HG03460 (cell line): ENCODE data around the gene PZP.
"Not testable (repeated sequence)": the region's sequence is repeated elsewhere in the genome, so short reads cannot be mapped to it uniquely, and the experiment has no call there.

Experiments
- ATAC-seq: cut with Tn5 transposase; IDR thresholded peaks from one replicate; pipeline ENCODE4 v1.9.1; 2021; ENCODE audit not compliant: unreplicated experiment

PZP gene

GRCh38 chr12:9184276-9184675 lies 23.9 kb downstream of the PZP start:
- no peak for ATAC-seq

DNA sequence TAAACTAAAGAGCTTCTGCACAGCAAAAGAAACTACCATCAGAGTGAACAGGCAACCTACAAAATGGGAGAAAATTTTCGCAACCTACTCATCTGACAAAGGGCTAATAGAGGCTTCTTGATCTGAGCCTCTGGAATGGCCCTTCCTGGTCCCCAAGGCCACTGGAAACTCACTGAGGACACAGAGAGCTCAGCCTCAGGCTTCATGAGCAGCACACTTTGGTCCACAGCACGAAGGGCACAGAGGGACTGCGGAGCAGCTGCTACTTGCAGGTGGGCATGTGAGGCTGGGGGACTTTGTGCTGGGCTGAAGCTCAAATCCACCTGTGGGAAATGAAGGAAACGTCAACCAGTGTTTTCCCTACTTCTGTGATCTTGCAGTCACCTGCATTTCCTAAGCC lies 27.4 kb downstream of the PZP start:
- no peak for ATAC-seq

GRCh38 chr12:9179781-9180180 lies 28.4 kb downstream of the PZP start:
- no peak for ATAC-seq

DNA sequence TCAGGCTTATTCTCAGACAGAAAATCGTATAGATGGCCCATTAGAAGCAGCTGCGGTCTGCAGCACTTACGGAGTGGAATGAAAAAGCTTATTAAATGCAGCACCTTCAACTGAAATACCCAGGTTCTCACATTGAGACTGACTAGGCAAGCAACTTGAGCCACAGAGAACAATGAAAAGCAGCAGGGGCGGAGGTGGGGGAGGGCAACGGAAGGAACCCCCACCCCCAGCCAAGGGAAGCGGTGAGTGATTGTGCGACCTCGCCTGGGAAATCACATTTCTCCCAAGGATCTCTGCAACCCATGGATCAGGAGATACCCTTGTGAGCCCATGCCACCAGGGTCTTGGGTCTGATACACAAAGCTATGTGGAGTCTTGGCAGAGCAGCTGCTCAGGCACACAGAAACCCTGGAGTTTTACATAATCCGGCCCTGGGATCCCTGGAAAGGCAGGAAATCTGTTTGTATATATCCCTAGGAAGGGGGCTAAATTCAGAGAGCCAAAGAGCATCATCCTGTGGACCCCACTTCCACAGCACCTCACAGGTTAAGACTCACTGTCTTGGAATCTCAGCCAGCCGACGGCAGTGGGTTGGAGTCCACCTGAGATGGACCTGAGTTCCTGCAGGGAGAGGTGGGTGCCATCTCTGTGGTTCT lies 38.1 kb downstream of the PZP start:
- no peak for ATAC-seq

DNA sequence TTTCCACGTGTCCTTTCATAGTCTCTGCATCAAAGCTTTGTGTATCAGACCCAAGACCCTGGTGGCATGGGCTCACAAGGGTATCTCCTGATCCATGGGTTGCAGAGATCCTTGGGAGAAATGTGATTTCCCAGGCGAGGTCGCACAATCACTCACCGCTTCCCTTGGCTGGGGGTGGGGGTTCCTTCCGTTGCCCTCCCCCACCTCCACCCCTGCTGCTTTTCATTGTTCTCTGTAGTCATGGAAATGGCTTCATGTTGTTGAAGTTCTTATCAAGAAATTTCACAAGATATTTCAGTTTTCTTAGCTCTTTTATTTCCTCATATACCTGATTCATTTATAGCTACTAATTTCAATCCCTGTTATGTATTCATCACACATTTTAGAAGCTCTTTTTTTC lies 40.9 kb downstream of the PZP start:
- ATAC-seq = not testable (repeated sequence)

GRCh38 chr12:9163392-9163791 lies 44.8 kb downstream of the PZP start:
- no peak for ATAC-seq

GRCh38 chr12:9156119-9156518 lies 52.1 kb downstream of the PZP start:
- ATAC-seq = no peak

- ATAC-seq = no peak
Observed at GRCh38 chr12:9149372-9149771, 58.8 kb downstream of the PZP start.

DNA sequence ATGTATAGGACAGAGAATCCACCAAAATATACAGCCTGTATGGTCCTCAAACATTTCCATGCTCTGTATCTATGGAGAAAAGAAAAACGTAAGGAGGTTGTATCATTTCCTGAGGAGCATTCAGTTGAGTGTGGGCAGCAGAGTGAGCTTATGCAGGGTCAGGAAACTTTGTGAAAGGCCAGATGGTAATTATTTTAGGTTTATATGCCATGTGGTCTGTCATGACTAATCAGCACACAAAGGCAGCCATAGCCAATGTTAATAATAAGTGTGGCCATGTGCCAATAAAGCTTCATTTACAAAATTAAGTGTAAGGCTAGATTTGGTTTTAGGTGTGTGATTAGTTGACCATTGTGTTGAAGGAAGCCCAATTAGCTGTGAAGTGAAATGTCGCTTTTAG lies 59.3 kb downstream of the PZP start:
- no peak for ATAC-seq

DNA sequence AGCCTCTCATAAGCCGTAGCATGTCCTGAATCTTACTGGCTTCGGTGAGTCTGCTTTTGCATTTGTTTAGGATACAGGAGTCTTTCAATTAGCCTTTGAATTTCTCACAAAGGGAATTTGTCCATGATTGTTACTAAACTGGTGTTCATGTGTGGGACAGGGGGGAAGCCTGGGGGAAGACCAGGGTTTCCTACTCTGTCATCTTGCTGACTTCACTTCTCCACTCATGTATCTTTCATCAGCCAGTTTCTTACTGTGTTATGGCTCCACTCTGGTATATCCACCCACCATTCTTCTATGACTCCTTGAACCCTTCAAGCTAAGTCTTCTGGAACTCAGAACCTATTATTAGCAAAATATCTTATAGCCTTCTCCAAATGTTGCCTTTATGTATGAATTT lies 60.7 kb downstream of the PZP start:
- ATAC-seq = no peak

GRCh38 chr12:9144730-9145106 lies 63.5 kb downstream of the PZP start:
- ATAC-seq = no peak

DNA sequence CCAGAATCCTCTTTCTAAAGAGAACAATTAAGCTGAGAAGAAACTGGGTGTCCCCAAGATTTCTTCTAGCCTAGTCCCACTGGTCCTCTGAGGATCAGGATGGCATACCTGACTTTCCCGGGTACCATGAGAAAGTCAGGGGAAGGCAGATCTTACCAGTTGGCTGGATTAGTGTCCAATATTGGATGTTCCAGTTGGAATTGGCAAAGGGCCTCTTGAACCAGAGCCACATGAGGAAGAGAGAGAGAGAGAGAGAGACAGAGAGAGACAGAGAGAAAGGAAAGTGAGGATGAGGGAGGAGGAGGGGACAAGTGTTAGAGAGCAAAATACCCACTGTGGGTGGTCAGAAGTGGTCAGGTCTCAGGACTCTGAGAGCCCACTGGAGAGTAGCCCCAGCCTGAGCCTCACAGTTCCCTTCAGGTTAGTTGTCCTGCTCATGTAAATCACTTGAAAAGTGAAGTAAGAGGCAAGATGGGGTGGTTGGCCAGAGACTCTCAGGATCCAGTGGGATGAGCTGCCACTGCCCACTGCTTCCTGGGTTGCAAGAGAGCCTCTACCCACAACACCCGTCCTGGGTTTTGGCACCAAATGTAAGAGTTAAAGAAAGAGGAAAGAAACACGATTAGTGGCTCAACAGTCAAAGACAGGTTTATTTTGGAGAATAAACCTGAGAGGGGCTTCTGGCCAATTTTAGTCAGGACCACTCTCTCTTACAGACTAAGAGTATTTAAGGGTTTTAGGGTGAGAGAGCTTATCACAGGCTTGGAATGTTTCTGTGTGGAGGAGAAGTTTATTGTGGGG lies 64.1 kb downstream of the PZP start:
- no peak for ATAC-seq

- no peak for ATAC-seq
Observed at GRCh38 chr12:9143137-9143536, 65.1 kb downstream of the PZP start.

GRCh38 chr12:9139588-9140290 lies 68.5 kb downstream of the PZP start:
- ATAC-seq = not testable (repeated sequence)

DNA sequence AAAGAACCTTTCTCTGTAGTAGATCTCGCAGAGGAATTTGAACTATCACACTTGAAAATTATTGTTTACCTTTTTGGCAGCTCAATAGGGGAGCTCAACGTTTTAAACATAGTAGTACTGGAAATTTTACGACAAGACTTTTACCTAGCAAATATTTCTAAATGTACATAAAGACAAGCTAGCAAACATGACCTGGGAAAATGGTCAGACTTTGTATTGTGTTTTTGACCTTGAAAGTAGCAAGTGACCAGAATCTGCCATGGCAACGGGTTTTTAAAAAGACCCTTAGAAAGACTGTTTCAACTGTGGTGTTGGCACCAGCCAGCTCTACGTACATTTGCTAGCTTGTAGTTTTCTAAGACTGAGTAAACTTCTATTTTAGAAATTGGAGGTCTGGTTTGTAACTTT lies 72.3 kb downstream of the PZP start:
- no peak for ATAC-seq

DNA sequence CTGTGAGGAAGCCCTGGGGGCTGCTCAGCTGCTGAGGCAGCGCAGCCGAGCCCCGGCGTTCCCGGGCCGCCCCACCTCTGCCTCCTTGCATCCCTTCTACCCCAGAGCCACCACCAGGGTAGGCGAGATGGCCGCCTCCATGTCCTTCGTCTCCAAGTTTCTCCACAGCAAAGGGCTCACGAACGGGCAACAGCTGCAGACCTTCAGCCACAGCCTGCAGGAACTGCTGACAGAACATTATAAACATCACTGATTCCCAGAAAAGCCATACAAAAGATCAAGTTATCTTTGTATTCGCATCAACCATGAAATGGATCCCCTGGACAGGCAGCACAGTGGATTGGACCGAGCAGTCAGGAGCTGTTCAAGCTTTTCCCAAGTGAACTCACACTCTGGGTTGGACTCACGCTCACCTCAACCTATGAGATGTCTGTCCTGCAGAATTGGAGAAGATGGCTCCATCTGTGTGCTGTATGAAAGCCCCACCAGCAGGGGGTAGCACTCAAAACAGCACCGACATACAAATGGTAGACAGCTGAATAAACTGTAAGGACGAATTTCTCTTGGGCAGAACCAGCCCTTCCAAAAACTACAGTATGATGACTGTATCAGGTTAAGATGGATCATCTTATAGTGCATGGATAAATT lies 73.1 kb downstream of the PZP start:
- no peak for ATAC-seq

DNA sequence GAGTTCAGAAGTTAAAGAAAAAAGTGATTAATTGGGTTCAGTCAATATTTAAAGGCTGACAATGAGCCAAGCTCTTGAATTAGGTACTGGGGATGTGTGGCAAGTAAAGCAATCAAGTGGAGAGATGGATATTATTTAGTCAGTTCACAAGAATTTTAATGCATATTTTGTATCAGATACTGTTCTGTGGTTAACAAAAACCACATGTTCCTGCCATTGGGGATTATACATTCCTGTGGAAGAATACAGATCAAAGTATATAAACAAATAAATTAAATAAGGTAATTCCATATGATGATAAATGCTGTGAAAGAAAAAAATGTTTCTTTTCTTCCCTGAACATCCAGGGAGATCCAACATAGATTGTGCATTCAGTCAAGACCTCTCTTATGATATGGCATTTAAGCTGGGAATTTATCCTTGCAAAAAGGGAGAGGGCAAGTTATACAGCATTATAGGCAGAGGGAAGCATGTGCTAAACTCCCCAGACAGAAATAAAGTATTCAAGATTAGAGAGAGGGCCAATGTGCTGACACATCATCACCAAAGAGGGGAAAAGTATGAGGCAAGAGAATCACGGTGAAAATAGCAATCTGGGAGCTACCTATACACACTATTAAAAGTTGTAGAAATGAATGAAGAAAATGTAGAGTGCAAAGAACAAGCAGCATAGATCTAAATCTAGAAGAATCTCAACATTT lies 74.8 kb downstream of the PZP start:
- no peak for ATAC-seq

DNA sequence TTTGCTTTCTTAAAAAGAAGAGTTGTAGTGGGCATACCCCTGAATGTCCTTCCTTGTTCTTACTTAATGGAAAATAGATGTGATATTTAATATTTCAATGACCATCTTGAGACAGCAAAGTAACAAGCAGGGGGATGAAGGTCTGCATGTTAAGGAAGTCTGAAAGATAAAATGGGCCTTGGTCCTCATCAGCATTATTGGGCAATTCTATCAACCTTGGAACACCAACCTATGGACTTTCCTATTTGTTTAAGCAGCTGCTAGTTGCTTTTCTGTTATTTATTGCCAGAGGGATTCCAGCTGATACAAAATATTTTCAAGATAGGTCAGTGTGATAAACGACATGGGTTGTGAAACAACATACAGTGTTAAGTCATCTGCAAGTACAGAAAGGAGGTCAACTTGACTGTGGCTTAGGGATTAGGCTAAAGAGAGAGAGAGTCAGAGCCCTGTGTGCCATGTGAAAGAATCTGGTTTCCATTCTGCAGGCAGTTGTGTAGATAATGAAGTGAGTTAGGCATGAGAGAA lies 76.1 kb downstream of the PZP start:
- ATAC-seq = no peak

GRCh38 chr12:9130244-9130643 lies 78.0 kb downstream of the PZP start:
- no peak for ATAC-seq

- ATAC-seq = no peak
Observed at GRCh38 chr12:9127936-9128663, 80.1 kb downstream of the PZP start.
